ENCODE results near the gene CDHR5. TPM values are rescaled to one million over a fixed set of nuclear protein-coding genes. Genes with fewer than 3 reads are reported as not detected.

CDHR5 gene
- total RNA-seq, 8 experiments from 2014 or later: 0.31 to 1.3 (median 0.51) TPM

DNA sequence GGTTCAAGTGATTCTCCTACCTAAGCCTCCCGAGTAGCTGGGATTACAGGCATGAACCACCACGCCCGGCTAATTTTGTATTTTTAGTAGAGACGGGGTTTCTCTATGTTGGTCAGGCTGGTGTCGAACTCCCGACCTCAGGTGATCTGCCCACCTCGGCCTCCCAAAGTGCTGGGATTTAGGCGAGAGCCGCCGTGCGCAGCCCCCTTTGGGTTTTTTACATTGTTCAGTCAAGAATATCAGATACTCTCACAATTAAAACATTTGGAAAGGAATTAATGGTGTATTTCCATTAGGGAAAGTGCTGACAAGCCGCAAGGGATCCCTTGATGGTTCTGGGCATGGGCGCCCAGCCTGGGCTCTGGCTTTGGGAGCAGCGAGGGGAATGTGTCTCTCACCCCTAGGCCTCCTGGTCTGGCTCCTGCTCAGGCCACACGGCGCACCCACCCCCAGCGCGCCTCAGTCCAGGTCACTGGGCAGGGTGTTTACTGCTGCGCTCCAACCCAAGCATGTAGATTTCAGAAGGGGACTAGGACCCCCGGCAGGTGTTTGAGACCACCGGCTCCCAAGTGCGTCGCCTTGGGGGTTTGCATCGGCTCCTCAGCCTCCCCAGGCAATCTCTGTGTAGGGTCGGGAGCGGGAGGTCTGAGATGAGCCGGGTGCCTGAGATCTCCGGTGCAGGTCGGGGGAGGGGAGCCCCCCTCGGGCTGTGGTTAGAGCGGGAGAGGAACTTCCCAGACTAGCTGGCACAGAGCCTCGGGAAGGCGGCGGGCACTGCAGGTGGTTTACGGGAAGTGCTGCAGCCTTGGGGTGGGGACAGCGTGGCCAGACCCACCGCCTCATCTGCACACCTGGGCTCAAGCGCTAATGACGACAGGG, 8.2 kb downstream of the CDHR5 start:
- WGBS, 10 experiments: 51 to 100% (median 83%) methylated on average over 2 to 11 of the region's 39 CpGs; no CpG with 5 or more reads in 2 of the 10 experiments
- H3K27ac ChIP-seq: peak overlapping the region; percentile 47 to 78
- no peak for ATAC-seq (replicated peaks in 6 of 8)
- H3K4me1 ChIP-seq (replicated peaks in 1 of 2): peaks cover 7 to 11% of the 10 kb centered on the region in 2 donors
- peak overlapping the region; percentile 46 to 53 (median 48) for H3K4me3 ChIP-seq
- in situ Hi-C loops (cut with MboI; ENCODE audit: low pct_unique_long_range_greater_than_20kb in 2 of 9, low sequenced_read_pairs in 9 of 9, unreplicated experiment in 9 of 9): no loop called here

DNA sequence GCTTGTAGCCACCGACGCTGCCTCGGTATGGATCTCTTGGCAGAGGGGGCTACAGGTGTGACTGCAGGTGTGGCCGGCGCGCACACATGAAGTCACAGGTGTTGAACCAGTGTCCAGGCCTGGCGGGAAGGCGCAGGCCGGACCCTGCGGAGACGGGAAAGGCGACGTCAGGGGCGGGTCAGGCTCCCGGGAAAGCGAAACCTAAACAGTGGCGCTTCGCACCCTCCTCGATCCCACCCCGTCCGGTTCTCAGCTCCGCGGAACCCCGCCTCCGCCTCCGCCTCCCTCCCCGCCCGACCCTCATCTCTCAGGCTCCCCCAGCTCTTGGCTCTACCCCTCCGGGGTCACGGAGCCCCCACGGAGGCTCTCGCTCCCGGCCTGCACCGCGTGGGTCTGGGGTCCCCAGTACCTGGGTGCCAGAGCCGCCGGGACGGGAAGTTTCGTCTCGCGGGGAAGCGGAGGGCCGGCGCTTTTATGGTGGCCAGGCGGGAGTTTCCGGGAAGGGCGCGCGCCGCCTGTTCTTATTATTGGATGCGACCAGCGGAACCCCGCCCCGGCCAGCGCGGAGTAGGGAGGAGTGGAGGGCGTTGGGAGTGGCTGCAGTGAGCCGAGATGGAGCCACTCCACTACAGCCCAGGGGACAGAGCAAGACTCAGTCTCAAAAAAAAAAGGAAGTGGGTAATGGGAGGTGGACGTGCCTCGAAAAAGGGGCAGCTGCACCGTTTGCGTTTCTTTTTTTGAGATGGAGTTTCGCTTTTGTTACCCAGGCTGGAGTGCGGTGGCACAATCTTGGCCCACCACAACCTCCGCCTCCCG, 9.0 kb downstream of the CDHR5 start, which contains the start of gene IRF7:
TSS of gene IRF7 (minus strand) at position 447 of the 816 bp plus-strand sequence. CDS start 586 bp downstream, outside the sequence.
- WGBS, 10 experiments: 0 to 100% (median 60%) methylated on average over 1 to 3 of the region's 66 CpGs; no CpG with 5 or more reads in 3 of the 10 experiments
- peak within 1 kb of the TSS; percentile 47 to 78 for H3K27ac ChIP-seq
- in situ Hi-C loops (cut with MboI; ENCODE audit: low pct_unique_long_range_greater_than_20kb in 2 of 9, low sequenced_read_pairs in 9 of 9, unreplicated experiment in 9 of 9): no loop called here
- peak; percentile 79 to 92 (median 87) for ATAC-seq (replicated peaks in 6 of 8)
- H3K4me1 ChIP-seq (replicated peaks in 1 of 2): peaks cover 7 to 11% of the 10 kb centered on the region in 2 donors
- peak within 1 kb of the TSS; percentile 46 to 53 (median 48) for H3K4me3 ChIP-seq

DNA sequence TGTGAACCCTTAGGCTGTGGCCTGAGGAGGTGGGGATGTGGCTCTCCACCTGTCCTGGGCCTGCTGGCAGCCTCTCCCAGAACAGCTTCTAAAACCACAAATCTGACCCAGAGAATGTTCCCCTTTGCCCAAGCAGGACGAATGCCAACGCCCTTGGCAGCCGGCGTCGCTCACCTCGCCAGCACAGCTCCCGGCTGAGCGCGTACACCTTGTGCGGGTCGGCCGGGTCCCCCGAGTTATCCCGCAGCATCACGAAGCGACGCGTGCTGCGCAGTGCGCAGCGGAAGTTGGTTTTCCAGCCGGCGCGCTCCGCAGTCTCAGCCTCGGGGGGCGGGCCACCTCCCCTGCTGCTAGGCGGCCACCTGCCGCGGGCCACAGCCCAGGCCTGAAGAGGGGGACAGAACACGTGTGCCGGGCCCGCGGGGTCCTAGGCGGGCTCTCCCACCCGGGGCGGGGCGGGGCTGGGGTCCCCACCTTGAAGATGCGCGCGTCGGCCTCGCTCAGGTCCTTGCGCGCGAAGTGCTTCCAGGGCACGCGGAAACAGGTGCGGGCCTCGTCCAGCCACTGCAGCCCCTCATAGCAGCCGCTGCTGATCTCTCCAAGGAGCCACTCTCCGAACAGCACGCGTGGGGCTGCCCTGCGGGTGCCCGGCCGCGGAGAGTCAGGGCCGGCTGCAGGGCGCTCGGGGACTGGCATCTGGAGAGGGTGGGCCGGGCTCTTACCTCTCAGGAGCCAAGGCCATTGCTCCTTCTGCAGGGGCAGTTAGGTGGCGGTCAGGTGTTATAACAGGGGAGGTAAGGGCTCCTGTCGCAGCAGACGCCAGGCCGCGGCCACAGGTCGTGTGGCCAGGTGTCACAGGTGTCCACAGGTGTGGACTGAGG, 9.9 kb downstream of the CDHR5 start:
- peak in 4 of 8 experiments; percentile 1 to 4 (median 2) for ATAC-seq (replicated peaks in 6 of 8)
- Histone ChIP-seq H3K4me1 (replicated peaks in 1 of 2) (peaks cover 7 to 11% of the 10 kb centered on the region in 2 donors), H3K4me3 (peak overlapping the region; percentile 46 to 53 (median 48)), H3K27ac (peak overlapping the region in 1 of 2 donors; percentile 78)
- in situ Hi-C loops (cut with MboI; ENCODE audit: low pct_unique_long_range_greater_than_20kb in 2 of 9, low sequenced_read_pairs in 9 of 9, unreplicated experiment in 9 of 9): no loop called here
- 20 to 83% (median 60%) methylated on average over 1 of the region's 68 CpGs; no CpG with 5 or more reads in 7 of the 10 experiments for WGBS, 10 experiments

DNA sequence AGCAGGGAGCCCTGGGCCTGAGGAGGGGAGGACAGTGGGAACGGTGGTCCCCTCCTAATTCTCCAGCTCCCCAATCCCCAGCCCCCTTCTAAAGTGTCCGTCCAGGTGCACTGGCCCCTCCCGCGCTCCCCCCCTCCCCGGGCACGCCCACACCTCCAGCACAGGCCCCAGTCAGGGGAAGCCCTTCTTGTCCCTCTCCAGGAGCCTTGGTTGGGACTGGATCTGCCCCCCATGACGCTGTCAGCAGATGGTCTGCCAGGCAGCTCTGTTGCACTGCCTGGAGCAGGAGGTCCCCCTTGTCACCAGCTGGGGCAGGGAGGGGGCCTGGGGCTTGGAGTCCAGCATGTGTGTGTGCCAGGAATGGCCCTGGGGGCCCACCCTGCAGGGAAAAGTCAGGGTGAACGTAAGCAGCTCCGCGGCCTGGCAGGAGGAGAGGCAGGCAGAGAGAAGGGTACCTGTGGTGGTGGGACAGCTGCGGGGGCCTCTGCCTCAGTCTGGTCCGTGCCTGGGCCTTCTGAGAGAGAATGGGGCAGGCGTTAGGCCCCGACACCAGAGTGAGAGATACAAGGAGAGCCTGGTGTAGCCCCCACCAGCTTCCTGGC, 10.6 kb downstream of the CDHR5 start:
- in situ Hi-C loops (cut with MboI; ENCODE audit: low pct_unique_long_range_greater_than_20kb in 2 of 9, low sequenced_read_pairs in 9 of 9, unreplicated experiment in 9 of 9): no loop called here
- H3K4me1 ChIP-seq (replicated peaks in 1 of 2): peaks cover 7 to 11% of the 10 kb centered on the region in 2 donors
- H3K4me3 ChIP-seq: no peak overlapping the region
- peak in 2 of 8 experiments; percentile 2 to 3 for ATAC-seq (replicated peaks in 6 of 8)
- H3K27ac ChIP-seq: no peak overlapping the region
- WGBS, 10 experiments: 86 to 89% methylated on average over 3 to 4 of the region's 14 CpGs; no CpG with 5 or more reads in 8 of the 10 experiments

DNA sequence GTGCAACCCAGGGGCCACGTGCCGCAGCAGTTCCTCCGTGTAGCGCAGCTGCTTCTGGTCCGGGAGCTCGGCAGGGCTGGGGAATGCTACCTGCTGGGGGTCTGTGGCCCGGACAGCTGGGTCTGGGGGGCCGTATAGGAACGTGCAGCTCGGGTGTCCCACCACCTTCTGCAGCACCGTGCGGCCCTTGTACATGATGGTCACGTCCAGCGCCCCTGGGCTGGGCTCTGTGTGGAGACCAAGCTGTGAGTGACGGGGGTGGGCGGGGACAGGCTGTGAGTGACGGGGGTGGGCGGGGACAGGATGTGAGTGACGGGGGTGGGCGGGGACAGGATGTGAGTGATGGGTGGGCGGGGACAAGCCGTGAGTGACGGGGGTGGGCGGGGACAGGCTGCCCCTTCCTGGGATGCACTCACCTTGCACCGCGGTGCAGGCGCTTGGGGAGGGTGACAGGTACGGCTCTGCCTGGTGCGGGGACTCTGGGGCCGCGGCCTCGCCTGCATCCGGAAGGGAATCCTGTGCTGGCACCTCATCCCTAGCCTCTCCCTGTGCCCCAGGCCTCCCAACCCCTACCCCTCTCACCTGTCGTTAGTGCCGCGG, 11.3 kb downstream of the CDHR5 start:
- Histone ChIP-seq H3K4me1 (replicated peaks in 1 of 2) (peaks cover 7 to 11% of the 10 kb centered on the region in 2 donors), H3K27ac (no peak overlapping the region), H3K4me3 (no peak overlapping the region)
- WGBS, 10 experiments: no CpG with 5 or more reads among the region's 36 CpGs
- in situ Hi-C loops (cut with MboI; ENCODE audit: low pct_unique_long_range_greater_than_20kb in 2 of 9, low sequenced_read_pairs in 9 of 9, unreplicated experiment in 9 of 9): no loop called here
- ATAC-seq (replicated peaks in 6 of 8): peak in 5 of 8 experiments; percentile 3 to 23 (median 7)

DNA sequence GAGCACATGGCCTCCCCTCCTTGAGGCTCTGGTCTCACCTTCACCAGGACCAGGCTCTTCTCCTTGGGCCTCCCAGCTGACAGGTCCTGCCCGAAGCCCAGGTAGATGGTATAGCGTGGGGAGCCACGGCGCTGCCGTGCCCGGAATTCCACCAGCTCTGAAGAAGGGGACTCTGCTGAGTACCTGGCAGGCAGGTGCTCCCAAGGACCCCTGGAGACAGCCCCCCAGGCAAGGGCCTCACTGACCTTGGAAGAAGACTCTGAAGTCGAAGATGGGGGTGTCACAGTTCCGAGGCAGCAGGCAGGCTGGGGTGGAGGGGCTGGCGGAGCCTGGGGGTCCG, 11.8 kb downstream of the CDHR5 start:
- no peak overlapping the region for H3K4me3 ChIP-seq
- H3K4me1 ChIP-seq (replicated peaks in 1 of 2): peaks cover 7 to 11% of the 10 kb centered on the region in 2 donors
- in situ Hi-C loops (cut with MboI; ENCODE audit: low pct_unique_long_range_greater_than_20kb in 2 of 9, low sequenced_read_pairs in 9 of 9, unreplicated experiment in 9 of 9): no loop called here
- no peak overlapping the region for H3K27ac ChIP-seq
- WGBS, 10 experiments: no CpG with 5 or more reads among the region's 10 CpGs
- no peak for ATAC-seq (replicated peaks in 6 of 8)

DNA sequence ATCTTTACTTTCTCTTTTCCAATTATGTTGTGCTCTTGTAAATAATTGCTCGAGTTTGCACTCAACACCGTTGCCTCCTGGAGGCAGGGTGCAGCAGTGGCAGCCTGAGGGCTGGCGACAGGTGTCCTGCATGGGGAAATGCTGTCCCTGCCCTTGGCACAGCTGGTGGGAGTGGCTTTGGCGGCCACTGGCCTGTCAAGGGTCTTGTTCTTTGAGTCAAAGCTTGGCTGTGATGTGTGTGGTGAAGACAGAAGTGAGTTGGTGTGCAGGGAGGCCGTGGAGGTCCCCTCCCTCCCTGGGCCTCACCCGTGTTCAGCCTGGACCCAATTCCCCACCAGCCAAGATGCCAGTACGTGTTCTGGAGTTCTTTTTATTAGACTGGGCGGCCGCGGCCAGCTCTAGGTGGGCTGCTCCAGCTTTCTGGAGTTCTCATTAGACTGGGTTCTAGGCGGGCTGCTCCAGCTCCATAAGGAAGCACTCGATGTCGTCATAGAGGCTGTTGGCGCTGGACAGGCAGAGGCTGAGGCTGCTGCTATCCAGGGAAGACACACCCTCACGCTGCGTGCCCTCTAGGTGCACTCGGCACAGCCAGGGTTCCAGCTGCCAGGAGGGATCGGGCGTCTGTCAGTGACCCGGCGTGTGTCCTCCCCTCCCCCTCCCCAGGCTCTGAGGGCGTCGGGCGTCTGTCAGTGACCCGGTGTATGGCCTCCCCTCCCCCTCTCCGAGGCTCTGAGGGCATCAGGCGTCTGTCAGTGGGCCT, 12.4 kb downstream of the CDHR5 start:
- no peak overlapping the region for H3K4me3 ChIP-seq
- in situ Hi-C loops (cut with MboI; ENCODE audit: low pct_unique_long_range_greater_than_20kb in 2 of 9, low sequenced_read_pairs in 9 of 9, unreplicated experiment in 9 of 9): no loop called here
- H3K4me1 ChIP-seq (replicated peaks in 1 of 2): peaks cover 7 to 11% of the 10 kb centered on the region in 2 donors
- 31 to 100% (median 58%) methylated on average over 2 to 4 of the region's 27 CpGs; no CpG with 5 or more reads in 4 of the 10 experiments for WGBS, 10 experiments
- peak in 1 of 8 experiments; percentile 1 for ATAC-seq (replicated peaks in 6 of 8)
- no peak overlapping the region for H3K27ac ChIP-seq

DNA sequence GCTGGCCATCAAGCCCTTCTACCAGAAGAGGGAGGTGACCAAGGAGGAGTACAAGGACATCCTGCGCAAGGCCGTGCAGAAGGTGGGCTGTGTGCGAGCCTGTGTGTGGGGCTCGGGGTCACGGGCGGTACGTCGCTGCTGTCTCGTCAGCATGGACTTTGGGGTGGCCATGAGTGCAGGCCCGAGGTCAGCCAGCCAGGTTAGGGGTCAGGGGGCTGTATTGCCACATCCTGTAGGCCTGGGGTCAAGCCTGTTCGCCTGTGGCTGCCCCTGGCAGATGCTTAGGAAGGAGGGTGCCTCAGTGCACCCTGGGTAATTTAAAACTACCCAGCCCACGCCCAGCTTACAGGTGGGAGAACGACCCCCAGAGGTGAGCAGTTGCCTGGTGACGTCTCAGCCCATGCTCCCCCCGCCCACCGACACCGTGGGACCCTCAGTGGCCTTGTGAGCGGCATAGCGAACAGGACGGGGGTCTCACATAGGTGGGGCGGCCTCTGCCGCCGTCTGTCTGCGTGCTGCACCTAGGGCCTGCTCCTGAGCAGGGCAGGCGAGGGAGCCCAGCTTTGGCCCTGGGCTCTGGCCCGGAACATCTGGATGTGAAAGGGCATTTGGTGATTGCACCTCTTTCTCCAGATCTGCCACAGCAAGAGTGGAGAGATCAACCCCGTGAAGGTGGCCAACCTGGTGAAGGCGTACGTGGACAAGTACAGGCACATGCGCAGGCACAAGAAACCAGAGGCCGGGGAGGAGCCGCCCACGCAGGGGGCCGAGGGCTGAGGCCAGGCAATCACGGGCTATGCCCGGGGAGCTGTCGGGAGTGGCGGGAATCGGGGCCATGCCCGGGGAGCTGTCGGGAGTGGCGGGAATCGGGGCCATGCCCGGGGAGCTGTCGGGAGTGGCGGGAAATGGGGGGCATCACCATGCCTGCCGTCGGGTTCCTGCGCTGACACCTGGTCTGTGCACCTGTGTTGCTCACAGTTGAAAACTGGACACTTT, 13.5 kb downstream of the CDHR5 start:
- ATAC-seq (replicated peaks in 6 of 8): no peak
- Histone ChIP-seq H3K27ac (no peak overlapping the region), H3K4me3 (no peak overlapping the region), H3K4me1 (replicated peaks in 1 of 2) (peaks cover 6 to 8% of the 10 kb centered on the region in 2 donors)
- in situ Hi-C loops (cut with MboI; ENCODE audit: low pct_unique_long_range_greater_than_20kb in 2 of 9, low sequenced_read_pairs in 9 of 9, unreplicated experiment in 9 of 9): no loop called here
- WGBS, 10 experiments: 80 to 100% (median 95%) methylated on average over 2 to 8 of the region's 49 CpGs; no CpG with 5 or more reads in 3 of the 10 experiments

DNA sequence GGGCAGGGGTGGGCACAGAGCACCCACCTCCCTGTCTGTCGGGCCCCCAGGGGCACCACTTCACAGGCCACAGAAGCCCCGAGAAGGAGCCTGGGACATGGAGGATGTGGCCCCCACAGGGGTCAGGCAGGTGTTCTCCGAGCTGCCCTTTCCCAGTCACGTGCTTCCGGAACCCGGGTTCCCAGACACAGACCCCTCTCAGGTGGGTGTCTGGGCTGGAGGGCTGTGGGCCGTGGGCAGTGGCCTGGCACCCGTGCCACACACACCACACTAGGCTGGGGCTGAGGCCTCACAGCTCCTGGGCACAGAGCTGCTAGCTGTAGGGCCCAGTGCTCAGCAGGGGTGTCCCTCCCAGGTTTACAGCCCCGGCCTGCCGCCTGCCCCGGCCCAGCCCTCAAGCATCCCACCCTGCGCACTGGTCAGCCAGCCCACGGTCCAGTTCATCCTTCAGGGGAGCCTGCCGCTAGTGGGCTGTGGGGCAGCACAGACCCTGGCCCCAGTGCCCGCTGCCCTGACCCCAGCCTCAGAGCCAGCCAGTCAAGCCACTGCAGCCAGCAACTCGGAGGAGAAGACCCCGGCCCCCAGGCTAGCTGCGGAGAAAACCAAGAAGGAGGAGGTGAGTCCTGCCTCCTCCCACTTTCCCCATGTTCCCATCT, 14.5 kb downstream of the CDHR5 start:
- in situ Hi-C loops (cut with MboI; ENCODE audit: low pct_unique_long_range_greater_than_20kb in 2 of 9, low sequenced_read_pairs in 9 of 9, unreplicated experiment in 9 of 9): no loop called here
- Histone ChIP-seq H3K4me1 (replicated peaks in 1 of 2) (peaks cover 2 to 4% of the 10 kb centered on the region in 2 donors), H3K27ac (no peak overlapping the region), H3K4me3 (no peak overlapping the region)
- no peak for ATAC-seq (replicated peaks in 6 of 8)
- WGBS, 10 experiments: 80 to 100% (median 98%) methylated on average over 1 to 7 of the region's 18 CpGs; no CpG with 5 or more reads in 6 of the 10 experiments

DNA sequence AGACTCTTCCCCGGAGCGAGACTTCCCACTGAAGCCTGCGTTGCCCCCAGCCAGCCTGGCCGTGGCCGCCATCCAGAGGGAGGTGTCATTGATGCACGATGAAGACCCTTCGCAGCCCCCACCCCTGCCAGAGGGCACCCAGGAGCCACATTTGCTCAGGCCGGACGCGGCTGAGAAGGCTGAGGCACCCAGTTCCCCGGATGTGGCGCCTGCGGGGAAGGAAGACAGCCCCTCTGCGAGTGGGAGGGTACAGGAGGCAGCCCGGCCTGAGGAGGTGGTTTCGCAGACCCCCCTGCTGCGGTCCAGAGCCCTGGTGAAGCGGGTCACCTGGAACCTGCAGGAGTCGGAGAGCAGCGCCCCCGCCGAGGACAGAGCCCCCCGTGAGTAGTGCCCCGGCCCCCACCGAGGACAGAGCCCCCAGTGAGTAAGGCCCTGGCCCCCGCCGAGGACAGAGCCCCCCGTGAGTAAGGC, 15.4 kb downstream of the CDHR5 start:
- Histone ChIP-seq H3K4me1 (replicated peaks in 1 of 2) (no peaks in the 10 kb centered on the region), H3K27ac (no peak overlapping the region), H3K4me3 (no peak overlapping the region)
- in situ Hi-C loops (cut with MboI; ENCODE audit: low pct_unique_long_range_greater_than_20kb in 2 of 9, low sequenced_read_pairs in 9 of 9, unreplicated experiment in 9 of 9): no loop called here
- ATAC-seq (replicated peaks in 6 of 8): no peak
- WGBS, 10 experiments: 75 to 100% (median 93%) methylated on average over 2 to 3 of the region's 28 CpGs; no CpG with 5 or more reads in 7 of the 10 experiments
